ENCODE data around the gene BBOF1.
A peak's percentile ranks its signal among the peaks of the same experiment; 100 is the strongest.
"Not testable (repeated sequence)": the region's sequence is repeated elsewhere in the genome, so short reads cannot be mapped to it uniquely, and the experiment has no call there.

The BBOF1 gene

GRCh38 chr14:74018586-74019407, at the start of gene BBOF1, which contains the start of gene ENTPD5:
BBOF1 (plus strand) TSS chr14:74019349; CDS start chr14:74019479, 130 bp downstream.
ENTPD5 (minus strand) TSS chr14:74019288; CDS start chr14:73988102, 31,186 bp downstream.
- no peak for TF ChIP-seq CTCF (conservative IDR thresholded peaks at IDR 0.05; ENCODE audit: low read depth)
- CTCF ChIA-PET: no interaction called here
- peak; percentile 95 for DNase-seq (ENCODE audit: low spot score)
- H3K27ac ChIP-seq: peak within 1 kb of the TSS; percentile 99
- POLR2A ChIA-PET (ENCODE audit: low non-redundant PET): no interaction called here

DNA sequence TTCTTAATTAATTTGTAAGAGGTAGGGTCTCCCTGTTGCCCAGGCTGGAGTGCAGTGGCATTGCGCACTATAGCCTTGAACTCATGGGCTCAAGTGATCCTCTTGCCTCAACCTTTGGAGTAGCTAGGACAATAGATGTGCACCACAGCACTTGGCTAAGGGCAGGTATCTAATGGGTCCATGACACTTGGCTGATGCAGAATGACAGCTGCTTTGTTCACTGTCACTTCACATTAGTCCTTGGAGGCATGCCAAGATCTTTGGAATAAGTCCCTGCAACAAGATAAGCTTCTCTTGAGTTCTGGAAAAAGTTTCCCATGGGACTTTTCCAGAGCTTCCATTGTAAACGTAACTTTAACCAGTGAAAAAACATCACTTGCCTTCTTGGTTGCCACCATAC, 45.7 kb upstream of the BBOF1 start:
- no peak overlapping the region for H3K27ac ChIP-seq
- CTCF ChIA-PET: interaction anchor here (0.6 to 0.8 kb wide), 3 partner anchors 8 to 963 kb away, joined by 3 read pairs; no protein-coding TSS in a partner anchor
- no peak for TF ChIP-seq CTCF (conservative IDR thresholded peaks at IDR 0.05; ENCODE audit: low read depth)
- no peak for DNase-seq (ENCODE audit: low spot score)
- POLR2A ChIA-PET (ENCODE audit: low non-redundant PET): no interaction called here

GRCh38 chr14:73976125-73976524, 43.0 kb upstream of the BBOF1 start:
- TF ChIP-seq CTCF (conservative IDR thresholded peaks at IDR 0.05; ENCODE audit: low read depth): no peak
- ChIA-PET CTCF (interaction anchor here (0.6 kb wide), 2 partner anchors 63 to 290 kb away, joined by 3 to 4 read pairs; no protein-coding TSS in a partner anchor), POLR2A (ENCODE audit: low non-redundant PET) (interaction anchor here (0.6 kb wide), 1 partner anchor 23 kb away, joined by 3 read pairs; no protein-coding TSS in a partner anchor)
- no peak overlapping the region for H3K27ac ChIP-seq
- no peak for DNase-seq (ENCODE audit: low spot score)

- POLR2A ChIA-PET (ENCODE audit: low non-redundant PET): no interaction called here
- H3K27ac ChIP-seq: no peak overlapping the region
- DNase-seq (ENCODE audit: low spot score): no peak
- TF ChIP-seq CTCF (conservative IDR thresholded peaks at IDR 0.05; ENCODE audit: low read depth): no peak
- CTCF ChIA-PET: no interaction called here
Observed at GRCh38 chr14:73977896-73978295, 41.3 kb upstream of the BBOF1 start.

- DNase-seq (ENCODE audit: low spot score): no peak
- ChIA-PET POLR2A (ENCODE audit: low non-redundant PET) (no interaction called here), CTCF (no interaction called here)
- TF ChIP-seq CTCF (conservative IDR thresholded peaks at IDR 0.05; ENCODE audit: low read depth): no peak
- no peak overlapping the region for H3K27ac ChIP-seq
Observed at GRCh38 chr14:73988065-73988464, 31.1 kb upstream of the BBOF1 start.

DNA sequence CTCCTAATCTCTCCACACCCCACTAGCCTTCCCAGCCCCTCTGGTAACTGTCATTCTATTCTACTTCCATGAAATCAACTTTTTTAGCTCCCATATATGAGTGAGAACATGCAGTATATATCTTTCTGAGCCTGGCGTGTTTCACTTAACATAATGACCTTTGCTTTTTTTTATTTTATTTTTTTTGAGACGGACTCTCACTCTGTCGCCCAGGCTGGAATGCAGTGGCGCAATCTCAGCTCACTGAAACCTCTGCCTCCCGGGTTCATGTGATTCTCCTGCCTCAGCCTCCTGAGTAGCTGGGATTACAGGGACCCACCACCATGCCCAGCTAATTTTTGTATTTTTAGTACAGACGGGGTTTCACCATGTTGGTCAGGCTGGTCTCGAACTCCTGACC, 30.5 kb upstream of the BBOF1 start:
- H3K27ac ChIP-seq; POLR2A ChIA-PET (ENCODE audit: low non-redundant PET); DNase-seq (ENCODE audit: low spot score); CTCF ChIA-PET: not testable (repeated sequence)

- CTCF ChIA-PET: no interaction called here
- POLR2A ChIA-PET (ENCODE audit: low non-redundant PET): no interaction called here
- TF ChIP-seq CTCF (conservative IDR thresholded peaks at IDR 0.05; ENCODE audit: low read depth): no peak
- no peak for DNase-seq (ENCODE audit: low spot score)
- H3K27ac ChIP-seq: no peak overlapping the region
Observed at GRCh38 chr14:73991092-73991491, 28.1 kb upstream of the BBOF1 start.

GRCh38 chr14:73994926-73995325, 24.2 kb upstream of the BBOF1 start:
- DNase-seq (ENCODE audit: low spot score); POLR2A ChIA-PET (ENCODE audit: low non-redundant PET); H3K27ac ChIP-seq: not testable (repeated sequence)
- CTCF ChIA-PET: interaction anchor here (0.6 kb wide), 1 partner anchor 32 kb away, joined by 6 read pairs; no protein-coding TSS in a partner anchor
